Liver (tissue), 9 donors: Measurements from ENCODE around the gene TRIP13. TPM values are rescaled to one million over a fixed set of nuclear protein-coding genes. Genes with fewer than 3 reads are reported as not detected.
"Not testable (repeated sequence)": the region's sequence is repeated elsewhere in the genome, so short reads cannot be mapped to it uniquely, and the experiment has no call there.

ENCODE experiments used
- DNase-seq: peaks from one replicate; pipeline ENCODE4 v3.0.0-alpha.2; 2017; ENCODE audit warnings: low spot score
- H3K27ac ChIP-seq, 2 donors: one replicate each; pipeline ENCODE4 v1.7.0; 2013; ENCODE audit warnings: inconsistent platforms in 2 of 2, low read length in 2 of 2, control low read depth in 1 of 2, low read depth in 1 of 2, mild to moderate bottlenecking in 1 of 2
- H3K27me3 ChIP-seq, 4 donors: one replicate each; pipeline versions ENCODE4 v1.6.1 to v1.7.0; 2013; ENCODE audit warnings: low read length in 3 of 4, inconsistent platforms in 1 of 4, mild to moderate bottlenecking in 1 of 4, moderate library complexity in 1 of 4; ENCODE audit not compliant: control insufficient read depth in 4 of 4, insufficient read depth in 4 of 4
- H3K36me3 ChIP-seq, 4 donors: one replicate each; pipeline versions ENCODE4 v1.6.1 to v1.7.0; 2013; ENCODE audit warnings: low read length in 3 of 4, mild to moderate bottlenecking in 3 of 4, low read depth in 1 of 4, moderate library complexity in 1 of 4; ENCODE audit not compliant: control insufficient read depth in 4 of 4, insufficient read depth in 3 of 4
- H3K4me1 ChIP-seq, 4 donors: one replicate each; pipeline versions ENCODE4 v1.6.1 to v1.7.0; 2013; ENCODE audit warnings: low read length in 3 of 4, mild to moderate bottlenecking in 3 of 4, moderate library complexity in 1 of 4; ENCODE audit not compliant: control insufficient read depth in 4 of 4, insufficient read depth in 4 of 4
- H3K4me3 ChIP-seq, 3 donors: one replicate each; pipeline versions ENCODE4 v1.6.1 to v1.7.0; 2013; ENCODE audit warnings: low read length in 3 of 3, control low read depth in 1 of 3, low read depth in 1 of 3, mild to moderate bottlenecking in 1 of 3
- H3K9ac ChIP-seq, 2 donors: one replicate each; pipeline ENCODE4 v1.7.0; 2013; ENCODE audit warnings: low read length in 2 of 2, mild to moderate bottlenecking in 2 of 2, moderate library complexity in 2 of 2, control low read depth in 1 of 2, low read depth in 1 of 2
- H3K9me3 ChIP-seq, 4 donors: one replicate each; pipeline versions ENCODE4 v1.6.1 to v1.7.0; 2013; ENCODE audit warnings: low read length in 3 of 4; ENCODE audit not compliant: control insufficient read depth in 4 of 4
- FOXA1 ChIP-seq: IDR thresholded peaks from 2 replicates; pipeline ENCODE4 v1.6.1; 2016; ENCODE audit warnings: antibody characterized with exemption
- FOXA2 ChIP-seq: IDR thresholded peaks from 2 replicates; pipeline ENCODE4 v1.6.1; 2016; ENCODE audit warnings: antibody characterized with exemption
- GABPA ChIP-seq, 2 donors: IDR thresholded peaks in 1 of 2; conservative IDR thresholded peaks in 1 of 2; 2 replicates each; pipeline ENCODE4 v1.6.1; 2016; ENCODE audit warnings: antibody characterized with exemption in 2 of 2, mild to moderate bottlenecking in 1 of 2, moderate library complexity in 1 of 2
- HNF4G ChIP-seq: IDR thresholded peaks from 2 replicates; pipeline ENCODE4 v1.6.1; 2016; ENCODE audit warnings: antibody characterized with exemption
- NR2F2 ChIP-seq: IDR thresholded peaks from 2 replicates; pipeline ENCODE4 v1.6.1; 2016; ENCODE audit warnings: antibody characterized with exemption
- REST ChIP-seq: IDR thresholded peaks from 2 replicates; pipeline ENCODE4 v1.6.1; 2016; ENCODE audit warnings: antibody characterized with exemption, mild to moderate bottlenecking
- SP1 ChIP-seq: IDR thresholded peaks from 2 replicates; pipeline ENCODE4 v1.6.1; 2018; ENCODE audit warnings: antibody characterized with exemption, mild to moderate bottlenecking
- ZBTB33 ChIP-seq: IDR thresholded peaks from 2 replicates; pipeline ENCODE4 v1.6.1; 2016; ENCODE audit warnings: antibody characterized with exemption
- WGBS: extraction: QIAGEN DNeasy Blood & Tissue Kit; methylation state at CpG from one replicate; pipeline ENCODE4 v1.1.7; 2013; 5-methylcytosine and 5-hydroxymethylcytosine counted together
- polyA plus RNA-seq, 2 donors: library from polyadenylated mRNA; stranded (reverse) in 1 of 2; unstranded in 1 of 2; fragments of 200-250 nt in 1 of 2; fragments of >200 nt in 1 of 2; fragmentation: Nextera tagmentation in 1 of 2; extraction: Ambion mirVana in 1 of 2; gene quantifications; one replicate each; pipeline versions ENCODE4 v1.2.1 to v1.2.3, GENCODE V29; 2013 to 2015
- total RNA-seq, 2 donors: library from RNA; depleted of rRNA; stranded (reverse); fragments of >200 nt; gene quantifications; one replicate each; pipeline ENCODE4 v1.2.3, GENCODE V29; 2014
- donor health status: healthy.
- donor health status: healthy.
- donor health status: healthy.
- donor health status: healthy.
- donor health status: healthy.

TRIP13 gene
- total and polyA plus RNA-seq, 4 donors = 0.42 to 12.4 (median 0.84) TPM

GRCh38 chr5:852018-852417 lies 40.7 kb upstream of the TRIP13 start (continued):
- TF ChIP-seq HNF4G = no peak

GRCh38 chr5:852431-853401 lies 40.0 kb upstream of the TRIP13 start:
- H3K9me3 ChIP-seq = no peaks in the 10 kb centered on the region
- 92% methylated on average over 55 of the region's 55 CpGs for WGBS
- no peaks in the 10 kb centered on the region for H3K4me1 ChIP-seq
- H3K27ac ChIP-seq = no peak overlapping the region
- no peaks in the 10 kb centered on the region for H3K36me3 ChIP-seq
- no peak for TF ChIP-seq FOXA1
- H3K9ac ChIP-seq = no peak overlapping the region
- DNase-seq = no peak
- H3K4me3 ChIP-seq = no peak overlapping the region
- H3K27me3 ChIP-seq = no peaks in the 10 kb centered on the region

GRCh38 chr5:853416-854090 lies 39.1 kb upstream of the TRIP13 start:
- DNase-seq = not testable (repeated sequence)
- WGBS = 89% methylated on average over 18 of the region's 18 CpGs

GRCh38 chr5:854217-854616 lies 38.5 kb upstream of the TRIP13 start:
- DNase-seq = no peak

More at GRCh38 chr5:853416-854090, 39.1 kb upstream of the TRIP13 start:
- not testable (repeated sequence) for H3K9me3 ChIP-seq, H3K36me3 ChIP-seq, H3K4me3 ChIP-seq, H3K9ac ChIP-seq, H3K27me3 ChIP-seq, H3K27ac ChIP-seq, H3K4me1 ChIP-seq

More at GRCh38 chr5:854217-854616, 38.5 kb upstream of the TRIP13 start:
- 79% methylated on average over 13 of the region's 13 CpGs for WGBS
- Histone ChIP-seq H3K4me3 (no peak overlapping the region), H3K27ac (no peak overlapping the region), H3K4me1 (no peaks in the 10 kb centered on the region), H3K9me3 (no peaks in the 10 kb centered on the region), H3K27me3 (no peaks in the 10 kb centered on the region), H3K9ac (no peak overlapping the region), H3K36me3 (no peaks in the 10 kb centered on the region)
- TF ChIP-seq NR2F2 (no peak), GABPA (IDR thresholded peaks at IDR 0.05 in 1 of 2, conservative IDR thresholded peaks at IDR 0.05 in 1 of 2) (no peak), FOXA2 (no peak), SP1 (no peak), ZBTB33 (no peak), REST (no peak)
